GM23338 (cell line): ENCODE data around the gene DAZAP1. TPM values are rescaled to one million over a fixed set of nuclear protein-coding genes. Genes with fewer than 3 reads are reported as not detected.

ENCODE experiments used
- ATAC-seq: fragments of 200-7000 bp; cut with Tn5 transposase; 3 replicates; pipeline ENCODE4 v1.9.1; 2020
- DNase-seq: peaks from one replicate; pipeline ENCODE4 v3.0.0-alpha.2; 2015; ENCODE audit warnings: low spot score
- H2AFZ ChIP-seq: fragments of 200-600 bp; sonication (generic); 2 replicates; pipeline ENCODE4 v1.8.0; 2016; ENCODE audit warnings: antibody characterized with exemption, mild to moderate bottlenecking, moderate library complexity
- H3F3A ChIP-seq: fragments of 200-600 bp; sonication (generic); replicated peaks from 2 replicates; pipeline ENCODE4 v1.8.0; 2017; ENCODE audit warnings: antibody characterized with exemption, mixed run types, low read depth
- H3K27ac ChIP-seq: fragments of 200-600 bp; sonication (generic); 2 replicates; pipeline ENCODE4 v1.6.1; 2016; ENCODE audit warnings: low read depth
- H3K27me3 ChIP-seq: fragments of 200-600 bp; sonication (generic); 2 replicates; pipeline ENCODE4 v1.8.0; 2016; ENCODE audit warnings: mild to moderate bottlenecking, mixed run types, moderate library complexity; ENCODE audit not compliant: insufficient read depth
- H3K36me3 ChIP-seq: fragments of 200-600 bp; sonication (generic); 2 replicates; pipeline ENCODE4 v1.8.0; 2016; ENCODE audit warnings: mild to moderate bottlenecking; ENCODE audit not compliant: insufficient read depth
- H3K4me1 ChIP-seq: fragments of 200-600 bp; sonication (generic); 2 replicates; pipeline ENCODE4 v1.8.0; 2016; ENCODE audit warnings: mild to moderate bottlenecking, moderate library complexity; ENCODE audit not compliant: insufficient read depth
- H3K4me2 ChIP-seq: fragments of 200-600 bp; sonication (generic); 2 replicates; pipeline ENCODE4 v1.7.1; 2017; ENCODE audit warnings: mixed run types
- H3K4me3 ChIP-seq: fragments of 200-600 bp; sonication (generic); 2 replicates; pipeline ENCODE4 v1.6.1; 2016; ENCODE audit warnings: mixed run types
- H3K79me2 ChIP-seq: fragments of 200-600 bp; sonication (generic); replicated peaks from 2 replicates; pipeline ENCODE4 v1.8.0; 2017; ENCODE audit warnings: mild to moderate bottlenecking; ENCODE audit not compliant: insufficient read depth
- H3K9me2 ChIP-seq: fragments of 200-600 bp; sonication (generic); 2 replicates; pipeline ENCODE4 v1.8.0; 2017; ENCODE audit not compliant: insufficient read depth
- H4K20me1 ChIP-seq: fragments of 200-600 bp; sonication (generic); replicated peaks from 2 replicates; pipeline ENCODE4 v1.8.0; 2017; ENCODE audit warnings: mild to moderate bottlenecking; ENCODE audit not compliant: insufficient read depth
- H3K27ac Mint-ChIP-seq: 2 replicates; pipeline ENCODE4 v1.8.0; 2020; ENCODE audit warnings: inconsistent platforms, mild to moderate bottlenecking, moderate library complexity, mixed read lengths
- H3K27me3 Mint-ChIP-seq: 3 replicates; pipeline ENCODE4 v1.8.0; 2022; ENCODE audit warnings: low read depth, mild to moderate bottlenecking, moderate library complexity, mixed read lengths, inconsistent platforms; ENCODE audit not compliant: insufficient read depth, poor library complexity
- H3K36me3 Mint-ChIP-seq: 3 replicates; pipeline ENCODE4 v1.8.0; 2021; ENCODE audit warnings: low read depth, mild to moderate bottlenecking, inconsistent platforms, moderate library complexity, mixed read lengths
- H3K4me1 Mint-ChIP-seq: 3 replicates; pipeline ENCODE4 v1.8.0; 2020; ENCODE audit warnings: mild to moderate bottlenecking, inconsistent platforms, mixed read lengths
- H3K4me3 Mint-ChIP-seq: 3 replicates; pipeline ENCODE4 v1.8.0; 2021; ENCODE audit warnings: moderate library complexity, mild to moderate bottlenecking, inconsistent platforms, mixed read lengths
- H3K9me3 Mint-ChIP-seq: 3 replicates; pipeline ENCODE4 v1.8.0; 2020; ENCODE audit warnings: moderate library complexity, mild to moderate bottlenecking, inconsistent platforms, mixed read lengths
- CREB1 ChIP-seq: fragments of 250-450 bp; sonication (Bioruptor Pico); IDR thresholded peaks from 2 replicates; pipeline ENCODE4 v1.5.0; 2020; ENCODE audit warnings: low read depth, mild to moderate bottlenecking, moderate library complexity
- CTCF ChIP-seq, 2 experiments: fragments of 200-600 bp in 1 of 2; sonication (generic) in 1 of 2; conservative IDR thresholded peaks; 2 replicates each; pipeline versions ENCODE4 v1.5.1 to v1.6.1; 2016 to 2017; ENCODE audit warnings: antibody characterized with exemption in 2 of 2, low read depth in 2 of 2, mild to moderate bottlenecking in 2 of 2, moderate library complexity in 1 of 2
- ETS1 ChIP-seq: IDR thresholded peaks from 2 replicates; pipeline ENCODE4 v1.6.1; 2016; ENCODE audit warnings: antibody characterized with exemption
- EZH2 ChIP-seq: fragments of 200-600 bp; sonication (generic); IDR thresholded peaks from one replicate; pipeline ENCODE4 v1.8.0; 2017; ENCODE audit warnings: antibody characterized with exemption, mild to moderate bottlenecking, low read depth; ENCODE audit not compliant: unreplicated experiment
- EZH2phosphoT487 ChIP-seq: fragments of 200-600 bp; sonication (generic); IDR thresholded peaks from one replicate; pipeline ENCODE4 v1.8.1; 2018; ENCODE audit warnings: antibody characterized with exemption; ENCODE audit not compliant: unreplicated experiment
- JUNB ChIP-seq: IDR thresholded peaks from one replicate; pipeline ENCODE4 v1.6.1; 2016; ENCODE audit warnings: antibody characterized with exemption; ENCODE audit not compliant: unreplicated experiment
- NANOG ChIP-seq: IDR thresholded peaks from 2 replicates; pipeline ENCODE4 v1.6.1; 2016; ENCODE audit warnings: antibody characterized with exemption, borderline replicate concordance
- POLR2AphosphoS5 ChIP-seq: IDR thresholded peaks from 2 replicates; pipeline ENCODE4 v1.6.1; 2016; ENCODE audit warnings: antibody characterized with exemption, low read depth
- REST ChIP-seq: IDR thresholded peaks from one replicate; pipeline ENCODE4 v1.6.1; 2018; ENCODE audit warnings: antibody characterized with exemption; ENCODE audit not compliant: unreplicated experiment
- STAT1 ChIP-seq: IDR thresholded peaks from one replicate; pipeline ENCODE4 v1.6.1; 2016; ENCODE audit warnings: antibody characterized with exemption; ENCODE audit not compliant: unreplicated experiment
- ZNF114 ChIP-seq: fragments of 250-450 bp; sonication (Bioruptor Pico); IDR thresholded peaks from 2 replicates; pipeline ENCODE4 v1.5.0; 2020; ENCODE audit warnings: mild to moderate bottlenecking, moderate library complexity
- ZNF331 ChIP-seq: fragments of 250-450 bp; sonication (Bioruptor Pico); IDR thresholded peaks from 2 replicates; pipeline ENCODE4 v1.5.0; 2020; ENCODE audit warnings: low read depth, mild to moderate bottlenecking, moderate library complexity
- ZNF462 ChIP-seq: fragments of 250-450 bp; sonication (Bioruptor Pico); IDR thresholded peaks from 2 replicates; pipeline ENCODE4 v1.5.0; 2020; ENCODE audit warnings: mild to moderate bottlenecking, moderate library complexity
- polyA plus RNA-seq: library from polyadenylated mRNA; unstranded; fragments of >200 nt; fragmentation: Nextera tagmentation; extraction: Ambion mirVana; gene quantifications from 2 replicates; pipeline ENCODE4 v1.2.1, GENCODE V29; 2016
- total RNA-seq: library from RNA; depleted of rRNA; stranded (reverse); fragments of >200 nt; shearing (Covaris generic); gene quantifications from 2 replicates; pipeline ENCODE4 v1.2.3, GENCODE V29; 2014

The DAZAP1 gene
- total and polyA plus RNA-seq, 2 experiments from 2014 or later, result 44.1 to 194 TPM

GRCh38 chr19:1481224-1481892 lies 74.0 kb downstream of the DAZAP1 start:
- H3K4me3 Mint-ChIP-seq, result no peak overlapping the region

More at GRCh38 chr19:1481224-1481892, 74.0 kb downstream of the DAZAP1 start:
- H3F3A ChIP-seq, result peaks cover 12% of the 10 kb centered on the region; the same call in 1 of the 2 replicates
- peaks cover 4% of the 10 kb centered on the region; the same call in 1 of the 2 replicates for H3K4me1 ChIP-seq
- H3K27me3 ChIP-seq, result no peaks in the 10 kb centered on the region
- Mint-ChIP-seq H3K4me1 (peaks cover 4% of the 10 kb centered on the region; the same call in 2 of the 3 replicates), H3K27me3 (peaks cover 6% of the 10 kb centered on the region), H3K27ac (no peak overlapping the region), H3K36me3 (peaks cover 6% of the 10 kb centered on the region; the same call in 2 of the 3 replicates), H3K9me3 (no peaks in the 10 kb centered on the region; the same call in 2 of the 3 replicates)
- no peak overlapping the region for H2AFZ ChIP-seq
- no peak overlapping the region for H3K4me3 ChIP-seq
- peaks cover 17% of the 10 kb centered on the region for H4K20me1 ChIP-seq
- H3K9me2 ChIP-seq, result no peaks in the 10 kb centered on the region
- ATAC-seq (no peak), DNase-seq (no peak)
- TF ChIP-seq EZH2 (no peak), NANOG (no peak), ZNF462 (CRISPR knock-in tag) (no peak), ZNF114 (CRISPR knock-in tag) (no peak), JUNB (no peak), ETS1 (no peak), ZNF331 (CRISPR knock-in tag) (no peak), CTCF (conservative IDR thresholded peaks at IDR 0.05; ENCODE audit: low read depth in 2 of 2) (no peak), STAT1 (no peak), POLR2AphosphoS5 (no peak), REST (no peak), CREB1 (CRISPR knock-in tag) (no peak), EZH2phosphoT487 (no peak)
- H3K36me3 ChIP-seq, result 0 out of 2 replicates have a peak, but pooled peaks cover 5% of the 10 kb centered on the region
- H3K27ac ChIP-seq, result no peak overlapping the region
- H3K4me2 ChIP-seq, result no peak overlapping the region
- peaks cover 19% of the 10 kb centered on the region for H3K79me2 ChIP-seq
